GM21423 (cell line): ENCODE results near the gene ULK4.
"Not testable (repeated sequence)": the region's sequence is repeated elsewhere in the genome, so short reads cannot be mapped to it uniquely, and the experiment has no call there.

Experiments used
- ATAC-seq: cut with Tn5 transposase; IDR thresholded peaks from one replicate; pipeline ENCODE4 v1.9.1; 2021; ENCODE audit warnings: mild to moderate bottlenecking, moderate library complexity; ENCODE audit not compliant: unreplicated experiment

ULK4 gene

GRCh38 chr3:41651718-41652117 is 310.2 kb downstream of the ULK4 start:
- no peak for ATAC-seq

DNA sequence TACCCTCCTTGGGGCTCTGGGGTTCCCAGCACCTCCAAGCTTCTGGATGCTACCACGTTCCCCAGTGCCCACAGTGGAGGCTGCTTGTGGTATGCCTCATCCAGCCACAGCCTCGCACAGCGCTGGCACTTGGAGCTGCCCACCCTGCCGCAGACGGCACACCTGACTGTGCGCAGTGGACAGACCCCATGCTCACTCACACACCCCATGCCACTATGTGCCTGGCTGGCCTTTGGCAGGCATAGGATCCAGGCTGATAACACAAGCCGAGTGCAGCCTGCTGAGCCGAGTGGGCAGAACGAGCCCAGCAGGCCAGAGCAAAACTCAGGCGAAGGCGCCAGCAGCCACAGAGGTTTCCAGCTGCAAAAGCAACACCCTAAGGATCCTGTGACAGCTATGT is 311.5 kb downstream of the ULK4 start:
- ATAC-seq, result no peak

- ATAC-seq, result no peak
Observed at GRCh38 chr3:41649129-41649739, 312.7 kb downstream of the ULK4 start.

DNA sequence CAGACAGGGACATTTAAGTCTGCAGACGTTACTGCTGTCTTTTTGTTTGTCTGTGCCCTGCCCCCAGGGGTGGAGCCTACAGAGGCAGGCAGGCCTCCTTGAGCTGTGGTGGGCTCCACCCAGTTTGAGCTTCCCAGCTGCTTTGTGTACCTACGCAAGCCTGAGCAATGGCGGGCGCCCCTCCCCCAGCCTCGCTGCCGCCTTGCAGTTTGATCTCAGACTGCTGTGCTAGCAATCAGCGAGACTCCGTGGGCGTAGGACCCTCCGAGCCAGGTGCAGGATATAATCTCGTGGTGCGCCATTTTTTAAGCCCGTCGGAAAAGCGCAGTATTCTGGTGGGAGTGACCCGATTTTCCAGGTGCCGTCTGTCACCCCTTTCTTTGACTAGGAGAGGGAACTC is 314.2 kb downstream of the ULK4 start:
- not testable (repeated sequence) for ATAC-seq

GRCh38 chr3:41640076-41640475 is 321.8 kb downstream of the ULK4 start:
- no peak for ATAC-seq

DNA sequence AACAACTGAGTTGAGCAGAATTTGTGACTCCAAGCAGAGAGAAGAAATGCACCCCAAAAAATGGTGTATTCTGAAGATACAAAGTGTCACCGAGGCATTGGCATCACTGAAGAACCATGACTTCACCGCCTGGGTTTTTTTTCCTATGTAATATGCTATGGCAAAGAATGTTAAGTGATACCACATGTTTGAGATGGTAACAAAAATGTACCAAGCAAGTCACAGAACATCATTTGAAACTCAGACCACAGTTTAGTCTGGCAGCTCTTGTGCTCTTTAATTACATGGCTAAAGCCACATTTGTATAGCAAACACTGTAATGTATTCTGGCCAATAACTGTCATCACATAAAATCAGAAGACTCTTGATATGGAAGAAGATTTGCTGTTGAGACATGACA is 323.5 kb downstream of the ULK4 start:
- no peak for ATAC-seq

DNA sequence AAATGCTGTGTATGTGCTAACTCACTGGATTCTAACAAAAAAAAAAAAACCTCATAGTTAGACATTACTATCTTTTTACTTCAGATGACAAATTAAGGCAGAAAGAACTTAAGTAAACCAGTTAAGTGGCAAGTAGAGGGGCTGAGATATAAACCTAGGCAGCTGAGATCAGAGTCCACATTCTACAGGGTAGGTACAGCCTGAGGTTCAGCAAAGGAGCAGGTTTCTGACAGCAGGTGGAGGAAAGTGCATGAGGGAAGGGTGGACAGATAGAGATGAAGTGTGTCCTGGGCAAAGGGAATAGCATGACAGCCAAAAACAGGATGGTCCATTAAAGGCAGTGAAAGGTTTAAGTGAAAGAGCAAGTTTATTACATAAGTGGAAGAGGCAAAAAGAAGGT is 329.2 kb downstream of the ULK4 start:
- no peak for ATAC-seq

GRCh38 chr3:41630708-41631107 is 331.2 kb downstream of the ULK4 start:
- no peak for ATAC-seq

DNA sequence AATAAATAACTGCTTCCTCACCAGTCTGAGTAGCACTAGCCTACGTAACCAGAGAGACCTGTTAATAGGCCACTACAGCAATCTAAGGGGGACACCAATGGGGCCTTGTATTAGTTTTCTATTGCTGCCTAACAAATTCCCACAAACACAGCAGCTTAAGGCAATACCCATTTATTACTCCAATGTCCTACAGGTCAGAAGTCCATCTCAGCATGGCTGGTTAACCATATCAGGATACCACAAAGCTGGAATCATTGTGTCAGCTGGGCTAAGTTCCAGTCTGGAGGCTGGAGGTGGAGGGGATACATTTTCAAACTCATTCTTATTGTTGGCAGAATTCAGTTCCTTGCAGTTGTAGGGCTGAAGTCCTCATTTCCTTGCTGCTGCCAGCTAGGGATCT is 331.9 kb downstream of the ULK4 start:
- no peak for ATAC-seq

DNA sequence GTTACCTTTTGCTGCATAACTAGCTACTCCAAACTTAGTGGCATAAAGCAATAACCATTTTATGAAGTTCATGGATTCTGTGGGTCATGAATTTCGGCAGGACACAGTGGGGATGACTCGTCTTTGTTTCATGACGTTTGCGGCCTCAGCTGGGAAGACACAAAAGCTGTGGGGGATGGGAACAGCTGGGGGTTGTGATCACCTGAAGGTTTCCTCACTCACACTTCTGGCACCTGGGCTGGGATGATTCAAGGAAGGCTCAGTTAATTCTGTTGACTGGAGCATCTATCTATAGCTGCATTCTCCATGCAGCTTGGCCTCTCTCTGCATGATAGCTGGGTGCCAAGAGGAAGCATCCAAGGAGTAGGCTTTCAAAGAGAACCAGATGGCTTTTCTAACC is 332.8 kb downstream of the ULK4 start:
- ATAC-seq, result no peak

GRCh38 chr3:41627477-41628087 is 334.3 kb downstream of the ULK4 start:
- no peak for ATAC-seq

- no peak for ATAC-seq
Observed at GRCh38 chr3:41612853-41613252, 349.1 kb downstream of the ULK4 start.

DNA sequence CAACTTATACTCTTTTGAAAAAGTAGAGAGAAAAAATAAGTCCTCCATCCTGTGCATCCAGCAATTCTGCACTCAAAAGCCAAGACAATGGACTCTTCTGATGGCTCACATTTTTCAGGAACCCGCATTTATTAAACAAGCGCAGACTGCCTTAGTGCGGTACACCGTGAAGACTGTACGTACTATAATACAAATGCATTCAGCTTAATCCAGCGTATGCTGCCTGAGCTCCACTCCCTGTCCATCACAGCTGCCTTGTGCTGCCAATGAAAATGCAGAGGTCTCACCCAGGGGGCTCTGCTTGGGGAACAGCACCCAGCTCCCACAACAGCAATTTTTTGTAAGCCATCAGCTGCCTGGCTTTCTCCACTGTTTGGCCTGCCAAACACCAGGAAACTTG is 350.9 kb downstream of the ULK4 start:
- ATAC-seq, result no peak

- ATAC-seq, result no peak
Observed at GRCh38 chr3:41608347-41608746, 353.6 kb downstream of the ULK4 start.

DNA sequence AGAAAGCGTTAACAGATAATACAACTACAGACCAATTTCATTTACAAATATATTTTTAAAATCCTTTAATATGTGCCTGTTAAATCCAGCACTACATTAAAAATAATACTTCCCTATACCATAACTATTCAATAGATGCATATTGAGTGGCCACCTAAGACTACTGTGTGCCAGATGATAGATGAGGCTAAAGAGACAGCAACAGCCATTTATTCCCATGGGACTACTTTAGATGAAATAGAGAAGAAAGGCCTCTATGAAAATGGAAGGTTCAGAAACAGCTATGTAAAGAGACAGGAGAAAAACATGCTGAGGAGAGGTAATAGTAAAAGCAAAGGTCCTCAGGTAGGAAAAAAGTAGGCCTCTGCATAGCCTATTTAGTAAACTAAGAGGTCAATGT is 358.1 kb downstream of the ULK4 start:
- ATAC-seq, result no peak

DNA sequence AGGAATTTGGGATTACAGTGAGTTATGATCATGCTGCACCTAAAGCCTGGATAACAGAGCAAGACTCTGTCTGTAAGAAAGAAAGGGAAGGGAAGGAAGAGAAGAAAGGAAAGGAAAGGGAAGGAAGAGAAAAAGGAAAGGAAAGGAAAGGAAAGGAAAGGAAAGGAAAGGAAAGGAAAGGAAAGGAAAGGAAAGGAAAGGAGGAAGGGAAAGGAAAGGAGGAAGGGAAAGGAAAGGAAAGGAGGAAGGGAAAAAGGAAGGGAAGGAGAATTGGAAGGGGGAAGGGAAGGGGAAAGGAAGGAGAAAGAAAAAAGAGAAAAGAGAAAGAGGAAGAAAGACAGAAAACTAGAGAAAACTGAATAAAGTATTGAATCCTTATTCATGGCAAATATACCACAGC is 359.8 kb downstream of the ULK4 start:
- ATAC-seq, result no peak

- ATAC-seq, result no peak
Observed at GRCh38 chr3:41601404-41601987, 360.4 kb downstream of the ULK4 start.

DNA sequence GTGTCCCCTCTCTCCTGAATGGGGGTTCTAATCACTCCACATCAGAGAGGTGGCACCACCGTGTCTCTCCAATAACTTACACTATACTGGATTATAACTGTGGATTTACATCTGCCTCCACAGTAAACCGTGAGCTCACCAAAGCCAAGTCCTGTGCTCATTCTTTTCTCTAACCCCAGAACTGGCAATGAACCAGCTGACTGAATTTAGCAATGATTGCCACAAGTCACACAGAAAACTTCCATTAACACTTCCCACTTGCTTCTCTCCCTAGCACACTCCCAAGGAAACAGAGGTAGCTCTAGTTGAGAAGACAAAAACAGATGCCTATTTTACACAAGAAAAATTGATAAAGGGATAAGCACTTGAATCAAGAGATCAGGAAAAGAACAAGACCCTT is 361.3 kb downstream of the ULK4 start:
- no peak for ATAC-seq

DNA sequence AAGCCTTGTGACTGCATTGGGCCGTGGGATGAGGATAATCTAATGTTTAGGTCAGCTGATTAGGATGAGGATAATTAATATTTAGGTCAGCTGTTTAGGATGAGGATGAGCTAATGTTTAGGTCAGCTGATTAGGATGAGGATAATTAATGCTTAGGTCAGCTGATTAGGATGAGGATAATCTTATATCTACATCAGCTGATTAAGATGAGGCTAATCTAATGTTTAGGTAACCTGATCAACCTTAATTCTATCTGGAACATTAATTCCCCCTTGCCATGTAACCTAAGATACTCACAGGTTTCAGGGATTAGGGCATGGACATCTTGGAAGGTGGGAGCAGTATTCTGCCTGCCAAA is 362.8 kb downstream of the ULK4 start:
- no peak for ATAC-seq

DNA sequence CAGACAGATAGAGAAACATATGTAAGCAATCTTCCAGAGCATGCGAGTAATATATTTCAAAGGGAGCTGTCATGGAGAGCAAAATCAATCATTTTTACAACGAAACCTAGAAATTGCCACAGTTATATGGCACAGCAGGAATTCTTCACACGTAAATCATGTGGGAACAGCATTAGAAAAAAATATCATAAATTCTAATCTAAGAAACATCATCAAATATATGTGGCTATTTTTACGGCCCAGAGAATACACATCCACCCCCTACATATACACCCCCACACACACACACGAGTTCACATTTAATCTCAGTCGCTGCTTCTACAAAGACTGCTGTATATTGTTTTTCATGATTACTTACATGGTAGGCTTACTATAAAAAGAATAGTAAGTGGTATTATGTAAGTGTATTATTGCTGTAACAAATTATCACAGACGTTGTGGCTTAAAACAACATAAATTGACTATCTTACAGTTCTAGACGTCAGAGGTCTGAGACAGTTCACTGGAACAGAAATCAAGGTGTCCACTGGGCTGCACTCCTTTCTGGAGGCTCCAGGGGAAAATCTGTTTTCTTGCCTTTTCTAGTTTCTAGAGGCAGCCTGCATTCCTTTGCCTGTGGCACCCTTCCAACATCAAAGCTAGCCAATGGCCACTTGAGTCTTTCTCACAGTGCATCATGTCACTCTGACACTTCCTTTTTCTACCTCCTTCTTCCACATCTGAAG is 363.3 kb downstream of the ULK4 start:
- no peak for ATAC-seq

DNA sequence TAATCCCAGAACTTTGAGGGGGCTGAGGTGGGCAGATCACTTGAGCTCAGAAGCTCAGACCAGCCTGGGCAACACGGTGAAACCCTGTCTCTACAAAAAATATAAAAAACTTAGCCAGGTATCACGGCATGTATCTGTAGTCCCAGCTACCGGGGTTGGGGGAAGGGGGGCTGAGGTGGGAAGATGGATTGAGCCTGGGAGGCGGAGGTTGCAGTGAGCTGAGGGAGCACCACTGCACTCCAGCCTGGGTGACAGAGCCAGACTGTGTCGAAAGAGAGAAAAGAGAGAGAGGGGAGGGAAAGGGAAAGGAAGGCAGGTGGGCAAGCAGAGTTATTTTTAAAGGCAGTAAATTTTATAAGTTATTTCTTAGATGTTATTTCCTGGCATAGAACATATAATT is 368.1 kb downstream of the ULK4 start:
- ATAC-seq, result no peak
